Psoas muscle (tissue), 8 donors: ENCODE measurements around the gene KCNJ13. TPM values are rescaled to one million over a fixed set of nuclear protein-coding genes. Genes with fewer than 3 reads are reported as not detected.

Experiments
- ATAC-seq, 4 donors: fragments of 200-7000 bp; cut with Tn5 transposase; one replicate each; pipeline ENCODE4 v1.9.1; 2020; ENCODE audit warnings: moderate library complexity in 3 of 4, mild to moderate bottlenecking in 2 of 4
- DNase-seq, 2 donors: peaks; one replicate each; pipeline ENCODE4 v3.0.0-alpha.2; 2020
- H3K27ac ChIP-seq: fragments of 200-600 bp; one replicate; pipeline ENCODE4 v1.8.0; 2022
- H3K27me3 ChIP-seq, 3 donors: fragments of 200-600 bp in 1 of 3; one replicate each; pipeline versions ENCODE4 v1.6.1 to v1.8.0; 2013 to 2022; ENCODE audit warnings: low read length in 2 of 3, mild to moderate bottlenecking in 2 of 3, moderate library complexity in 1 of 3; ENCODE audit not compliant: insufficient read depth in 3 of 3
- H3K36me3 ChIP-seq, 2 donors: fragments of 200-600 bp in 1 of 2; one replicate each; pipeline versions ENCODE4 v1.6.1 to v1.8.0; 2013 to 2022; ENCODE audit warnings: low read depth in 1 of 2, mild to moderate bottlenecking in 1 of 2, moderate library complexity in 1 of 2; ENCODE audit not compliant: insufficient read depth in 1 of 2
- H3K4me1 ChIP-seq: fragments of 200-600 bp; one replicate; pipeline ENCODE4 v1.8.0; 2022
- H3K4me3 ChIP-seq: fragments of 200-600 bp; one replicate; pipeline ENCODE4 v1.8.0; 2022; ENCODE audit warnings: mild to moderate bottlenecking
- H3K9me3 ChIP-seq: fragments of 200-600 bp; one replicate; pipeline ENCODE4 v1.8.0; 2022
- CTCF ChIP-seq: fragments of 200-600 bp; IDR thresholded peaks from one replicate; pipeline ENCODE4 v1.8.0; 2022; ENCODE audit warnings: antibody characterized with exemption
- WGBS, 3 donors: extraction: QIAGEN DNeasy Blood & Tissue Kit; methylation state at CpG; one replicate each; pipeline versions ENCODE4 v1.1.6 to v1.1.7; 2013; 5-methylcytosine and 5-hydroxymethylcytosine counted together
- intact Hi-C, 2 donors: fragments of 100-400 bp; cut with DNase I; formaldehyde crosslinking; loops; one replicate each; pipeline versions ENCODE4 v1.11.0 to v1.14.2; 2022
- polyA plus RNA-seq, 3 donors: library from polyadenylated mRNA; stranded (reverse); fragments of 200-250 nt; gene quantifications; one replicate each; pipeline ENCODE4 v1.2.3, GENCODE V29; 2013
- total RNA-seq, 4 donors: library from RNA; stranded (reverse); fragmentation: NEBNext Ultra II Directional in 2 of 4; extraction: Animal tissue kit (Norgen Biotek cat#: 25700) in 2 of 4; gene quantifications; one replicate each; pipeline versions ENCODE4 v1.2.1 to v1.2.4, GENCODE V29; 2021 to 2023
- donor health status: healthy with polysubstance abuse.
- donor health status: DM: no; HTN: no; CAD: no; lungs with moderate emphysema.
- donor health status: Bipolar disorder and iron deficiency.
- donor health status: healthy.
- donor health status: DM: yes; HTN: yes; CAD: no.
- donor health status: DM: no; HTN: no; CAD: no.
- donor health status: DM: no; HTN: no; CAD: no.
- donor health status: DM: yes; HTN: yes; CAD: no.

The KCNJ13 gene
- total and polyA plus RNA-seq, 7 donors = 0.03 TPM; not detected in 6

DNA sequence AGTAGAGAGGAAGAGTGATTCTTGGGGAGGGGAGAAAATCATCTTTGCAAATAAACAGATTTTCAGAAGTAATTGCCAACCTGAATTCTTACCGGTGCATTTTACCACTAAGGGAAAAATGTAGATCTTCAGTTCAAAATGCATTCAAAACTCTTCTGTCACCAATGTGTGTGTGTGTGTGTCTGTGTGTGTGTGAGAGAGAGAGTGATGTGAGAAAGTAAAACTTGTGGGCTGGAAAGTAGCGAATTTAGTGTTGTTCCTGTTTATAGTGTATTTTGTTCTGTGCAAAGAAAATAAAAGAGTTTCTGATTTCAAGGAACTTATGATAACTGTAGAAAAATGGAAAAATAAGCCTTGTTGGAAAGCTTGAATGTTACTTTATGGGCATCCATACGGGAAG lies 27.0 kb downstream of the KCNJ13 start:
- ATAC-seq (no peak), DNase-seq (no peak)
- intact Hi-C loops = no loop called here
- Histone ChIP-seq H3K4me1 (no peaks in the 10 kb centered on the region), H3K27ac (no peak overlapping the region), H3K36me3 (peaks cover 0 to 75% of the 10 kb centered on the region in 2 donors), H3K4me3 (no peak overlapping the region), H3K9me3 (no peaks in the 10 kb centered on the region), H3K27me3 (no peaks in the 10 kb centered on the region)
- 78 to 98% (median 89%) methylated on average over 3 of the region's 3 CpGs for WGBS, 3 donors
- no peak for TF ChIP-seq CTCF

DNA sequence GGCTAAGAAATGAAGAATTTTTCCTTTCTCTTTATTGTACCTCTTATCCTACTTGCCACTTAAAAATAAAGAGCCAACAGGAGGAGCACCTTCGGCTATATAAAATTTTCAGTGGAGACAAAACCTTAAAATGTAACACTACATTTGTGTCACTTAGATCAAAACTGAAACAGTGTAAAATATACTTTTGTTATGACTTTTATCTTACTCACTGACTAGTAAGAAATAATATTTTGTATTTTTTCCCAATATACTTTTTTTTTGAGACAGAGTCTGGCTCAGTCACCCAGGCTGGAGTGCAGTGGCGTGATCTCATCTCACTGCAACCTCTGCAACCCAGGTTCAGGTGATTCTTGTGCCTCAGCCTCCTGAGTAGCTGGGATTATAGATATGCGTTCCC lies 28.3 kb downstream of the KCNJ13 start:
- Histone ChIP-seq H3K27ac (no peak overlapping the region), H3K36me3 (peaks cover 0 to 67% of the 10 kb centered on the region in 2 donors), H3K4me1 (no peaks in the 10 kb centered on the region), H3K27me3 (no peaks in the 10 kb centered on the region), H3K4me3 (no peak overlapping the region), H3K9me3 (no peaks in the 10 kb centered on the region)
- no peak for TF ChIP-seq CTCF
- DNase-seq (no peak), ATAC-seq (no peak)
- WGBS, 3 donors = 95 to 96% (median 95%) methylated on average over 3 of the region's 3 CpGs
- intact Hi-C loops = no loop called here

DNA sequence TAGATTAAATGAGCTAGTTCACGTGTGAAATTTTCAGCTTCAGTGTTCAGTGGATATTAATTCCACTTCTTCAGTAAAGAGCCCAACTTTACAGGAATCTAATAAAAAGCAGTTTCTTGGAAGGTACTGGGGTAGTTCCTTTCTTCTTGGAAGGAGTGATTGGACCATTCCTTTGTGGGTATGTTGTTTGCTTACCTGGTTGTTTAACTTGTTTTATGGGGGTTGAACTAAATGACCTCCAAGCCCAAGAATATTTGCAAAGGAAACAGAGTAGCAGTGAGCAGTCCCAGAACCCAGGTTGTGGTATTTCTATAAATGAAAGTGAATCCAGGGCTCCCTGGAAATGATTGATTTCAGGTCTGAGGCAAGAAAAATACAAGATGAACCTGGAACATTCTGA lies 31.4 kb downstream of the KCNJ13 start:
- intact Hi-C loops = no loop called here
- peaks cover 0 to 51% of the 10 kb centered on the region in 2 donors for H3K36me3 ChIP-seq
- no peaks in the 10 kb centered on the region for H3K4me1 ChIP-seq
- ATAC-seq (no peak), DNase-seq (no peak)
- no peaks in the 10 kb centered on the region for H3K27me3 ChIP-seq
- 91 to 98% (median 91%) methylated on average over 1 of the region's 1 CpG for WGBS, 3 donors
- H3K9me3 ChIP-seq = no peaks in the 10 kb centered on the region
- no peak overlapping the region for H3K27ac ChIP-seq
- TF ChIP-seq CTCF = no peak
- no peak overlapping the region for H3K4me3 ChIP-seq

GRCh38 chr2:232741972-232742371 lies 34.4 kb downstream of the KCNJ13 start:
- DNase-seq (no peak), ATAC-seq (no peak)
- Histone ChIP-seq H3K4me3 (no peak overlapping the region), H3K4me1 (no peaks in the 10 kb centered on the region), H3K27me3 (no peaks in the 10 kb centered on the region), H3K27ac (no peak overlapping the region), H3K36me3 (peaks cover 0 to 42% of the 10 kb centered on the region in 2 donors), H3K9me3 (no peaks in the 10 kb centered on the region)
- intact Hi-C loops = no loop called here
- no peak for TF ChIP-seq CTCF
- WGBS, 3 donors = 96 to 97% (median 97%) methylated on average over 3 of the region's 3 CpGs

DNA sequence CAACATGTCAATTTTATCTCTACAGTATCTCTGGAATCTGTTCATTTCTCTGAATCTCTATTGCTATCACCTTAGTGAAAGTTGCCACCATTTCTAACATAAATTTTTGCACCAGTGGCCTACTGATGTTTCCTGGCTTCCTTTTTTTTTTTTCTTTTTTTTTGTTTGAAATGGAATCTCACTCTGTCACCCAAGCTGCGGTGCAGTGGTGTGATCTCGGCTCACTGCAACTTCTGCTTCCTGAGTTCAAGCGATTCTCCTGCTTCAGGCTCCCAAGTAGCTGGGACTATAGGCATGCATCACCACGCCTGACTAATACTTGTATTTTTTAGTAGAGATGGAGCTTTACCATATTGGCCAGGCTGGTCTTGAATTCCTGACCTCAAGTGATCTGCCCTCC lies 35.1 kb downstream of the KCNJ13 start:
- H3K27me3 ChIP-seq = no peaks in the 10 kb centered on the region
- WGBS, 3 donors = 87 to 88% (median 88%) methylated on average over 4 of the region's 4 CpGs
- no peak for TF ChIP-seq CTCF
- ATAC-seq (no peak), DNase-seq (no peak)
- peaks cover 0 to 49% of the 10 kb centered on the region in 2 donors for H3K36me3 ChIP-seq
- no peak overlapping the region for H3K27ac ChIP-seq
- H3K4me3 ChIP-seq = no peak overlapping the region
- H3K9me3 ChIP-seq = no peaks in the 10 kb centered on the region
- H3K4me1 ChIP-seq = no peaks in the 10 kb centered on the region
- intact Hi-C loops = no loop called here
